ENCODE data around the gene NRXN2.

DNA sequence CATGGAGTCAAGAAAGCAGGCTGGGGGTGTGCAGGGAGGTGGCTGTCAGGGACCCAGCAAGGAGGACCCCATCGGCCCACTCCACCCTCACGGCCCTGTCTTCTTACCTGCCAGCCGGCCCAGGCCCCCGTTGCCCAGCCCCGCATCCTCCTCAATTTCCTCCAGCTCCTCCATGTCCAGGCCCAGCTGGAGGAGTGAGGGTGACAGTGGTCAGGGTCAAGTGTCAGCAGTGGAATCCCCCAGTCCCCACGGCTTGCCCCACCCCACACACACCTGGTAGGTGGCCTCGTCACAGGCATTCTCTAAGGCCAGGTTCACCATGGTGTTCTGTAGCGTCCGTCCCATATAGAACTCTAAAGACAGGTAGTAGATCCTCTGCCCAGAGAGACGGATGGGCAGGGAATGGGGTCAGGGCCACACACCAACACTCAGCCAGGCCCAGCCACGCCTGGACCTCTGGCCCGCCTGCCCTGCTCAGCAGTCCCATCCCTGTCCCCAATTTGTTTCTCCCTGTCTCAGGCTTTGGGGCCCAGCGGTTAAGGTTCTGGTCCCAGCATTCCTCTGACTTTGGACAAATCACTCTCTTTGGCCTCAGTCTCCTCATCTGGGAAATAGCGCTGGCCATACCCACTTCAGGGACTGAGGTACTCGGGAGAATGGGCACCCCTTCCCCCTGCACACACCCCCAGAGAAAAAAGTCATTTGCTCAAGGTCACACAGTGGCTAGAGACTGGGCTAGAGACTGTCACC is 35.5 kb upstream of the NRXN2 start:
- TF ChIP-seq POLR2AphosphoS5 (IDR thresholded peaks at IDR 0.05; ENCODE audit: low read depth, low read length) = no peak
- TF ChIP-seq TAF1 (IDR thresholded peaks at IDR 0.05; ENCODE audit: borderline replicate concordance, insufficient read depth, low read length) = no peak
